Caco-2 (cell line): ENCODE measurements around the gene PIK3R2. TPM values are rescaled to one million over a fixed set of nuclear protein-coding genes. Genes with fewer than 3 reads are reported as not detected.

Experiments
- BruUV-seq: library from RNA; stranded (reverse); fragments of 400-500 nt; replicated peaks from 2 replicates; lab custom pipeline; 2021; lab: Mats Ljungman, UMichigan
- CTCF ChIA-PET: fragments of 300-600 bp; sonication (Branson Sonifier 250); formaldehyde crosslinking; loops from one replicate; lab custom pipeline; 2022; ENCODE audit warnings: antibody characterized with exemption; lab: Charles Lee
- POLR2A ChIA-PET: fragments of 300-600 bp; sonication (Branson Sonifier 250); formaldehyde crosslinking; loops from one replicate; lab custom pipeline; 2022; ENCODE audit warnings: antibody characterized with exemption; lab: Charles Lee
- DNase-seq, 2 experiments: peaks; one replicate each; pipeline versions ENCODE4 v3.0.0 to v3.0.0-alpha.2; 2020 to 2022
- H3K27me3 ChIP-seq: replicated peaks from 2 replicates; pipeline ENCODE4 v1.6.0; 2011; ENCODE audit warnings: low read length; ENCODE audit not compliant: control insufficient read depth, insufficient read depth
- H3K36me3 ChIP-seq: 2 replicates; pipeline ENCODE4 v1.5.1; 2011; ENCODE audit warnings: low read length; ENCODE audit not compliant: control insufficient read depth, insufficient read depth
- H3K4me1 ChIP-seq: fragments of 250-450 bp; sonication (Bioruptor Pico); 2 replicates; pipeline ENCODE4 v1.5.1; 2020; ENCODE audit warnings: mild to moderate bottlenecking
- H3K4me3 ChIP-seq: 2 replicates; pipeline ENCODE4 v1.5.1; 2011; ENCODE audit warnings: low read depth, mild to moderate bottlenecking, control low read depth, low read length
- H3K9me3 ChIP-seq: fragments of 250-450 bp; sonication (Bioruptor Pico); 2 replicates; pipeline ENCODE4 v1.5.1; 2020; ENCODE audit warnings: mild to moderate bottlenecking, moderate library complexity
- H3K27ac Mint-ChIP-seq: one replicate; pipeline ENCODE4 v1.8.0; 2022; ENCODE audit warnings: mixed read lengths; ENCODE audit not compliant: unreplicated experiment
- H3K27me3 Mint-ChIP-seq: one replicate; pipeline ENCODE4 v1.8.0; 2022; ENCODE audit warnings: mixed read lengths; ENCODE audit not compliant: insufficient read depth, unreplicated experiment
- H3K36me3 Mint-ChIP-seq: one replicate; pipeline ENCODE4 v1.8.0; 2022; ENCODE audit warnings: mild to moderate bottlenecking, mixed read lengths; ENCODE audit not compliant: insufficient read depth, unreplicated experiment
- H3K4me1 Mint-ChIP-seq: one replicate; pipeline ENCODE4 v1.8.0; 2022; ENCODE audit warnings: low read depth, mixed read lengths; ENCODE audit not compliant: unreplicated experiment
- H3K4me3 Mint-ChIP-seq: one replicate; pipeline ENCODE4 v1.8.0; 2022; ENCODE audit warnings: mild to moderate bottlenecking, moderate library complexity, mixed read lengths; ENCODE audit not compliant: unreplicated experiment
- H3K9me3 Mint-ChIP-seq: one replicate; pipeline ENCODE4 v1.8.0; 2022; ENCODE audit warnings: mixed read lengths; ENCODE audit not compliant: unreplicated experiment
- intact Hi-C: fragments of 100-400 bp; cut with micrococcal nuclease; formaldehyde crosslinking; loops from one replicate; pipeline ENCODE4 v1.10.0; 2022; ENCODE audit not compliant: unreplicated experiment
- total RNA-seq: library from RNA; stranded (reverse); gene quantifications from 2 replicates; pipeline ENCODE4 v1.2.3, GENCODE V29; 2022
- TF ChIP-seq, protein P1 (sequence below), 2 experiments: fragments of 200-600 bp in 1 of 2; IDR thresholded peaks; 1 replicate in 1 of 2; 2 replicates in 1 of 2; pipeline versions ENCODE4 v1.5.1 to v1.8.0; 2011 to 2022; ENCODE audit warnings: antibody characterized with exemption in 1 of 2, control low read depth in 1 of 2, inconsistent platforms in 1 of 2, low read depth in 1 of 2, low read length in 1 of 2, mild to moderate bottlenecking in 1 of 2, moderate library complexity in 1 of 2; ENCODE audit not compliant: insufficient read depth in 1 of 2, severe bottlenecking in 1 of 2, unreplicated experiment in 1 of 2

The PIK3R2 gene
- total RNA-seq, 1 experiment from 2014 or later = 34.3 TPM

GRCh38 chr19:18113827-18114226 lies 39.1 kb upstream of the PIK3R2 start:
- no peak overlapping the region for H3K4me3 ChIP-seq
- peaks cover 12% of the 10 kb centered on the region for H3K4me1 ChIP-seq
- no peak overlapping the region for H3K4me3 Mint-ChIP-seq
- CTCF ChIA-PET = interaction anchor here (1.1 to 2.1 kb wide), 6 partner anchors 38 to 215 kb away, joined by 6 to 25 read pairs (median 15); partner anchors contain the start of gene PIK3R2
- intact Hi-C loops = loop anchor here (1.0 kb wide), 2 partner anchors 38 to 54 kb away; no protein-coding TSS in a partner anchor
- no peak overlapping the region for H3K27ac Mint-ChIP-seq
- no TSS peak for BruUV-seq
- no peaks in the 10 kb centered on the region for H3K9me3 Mint-ChIP-seq
- no peaks in the 10 kb centered on the region for H3K36me3 ChIP-seq
- POLR2A ChIA-PET = no interaction called here
- TF ChIP-seq, protein P1, sequence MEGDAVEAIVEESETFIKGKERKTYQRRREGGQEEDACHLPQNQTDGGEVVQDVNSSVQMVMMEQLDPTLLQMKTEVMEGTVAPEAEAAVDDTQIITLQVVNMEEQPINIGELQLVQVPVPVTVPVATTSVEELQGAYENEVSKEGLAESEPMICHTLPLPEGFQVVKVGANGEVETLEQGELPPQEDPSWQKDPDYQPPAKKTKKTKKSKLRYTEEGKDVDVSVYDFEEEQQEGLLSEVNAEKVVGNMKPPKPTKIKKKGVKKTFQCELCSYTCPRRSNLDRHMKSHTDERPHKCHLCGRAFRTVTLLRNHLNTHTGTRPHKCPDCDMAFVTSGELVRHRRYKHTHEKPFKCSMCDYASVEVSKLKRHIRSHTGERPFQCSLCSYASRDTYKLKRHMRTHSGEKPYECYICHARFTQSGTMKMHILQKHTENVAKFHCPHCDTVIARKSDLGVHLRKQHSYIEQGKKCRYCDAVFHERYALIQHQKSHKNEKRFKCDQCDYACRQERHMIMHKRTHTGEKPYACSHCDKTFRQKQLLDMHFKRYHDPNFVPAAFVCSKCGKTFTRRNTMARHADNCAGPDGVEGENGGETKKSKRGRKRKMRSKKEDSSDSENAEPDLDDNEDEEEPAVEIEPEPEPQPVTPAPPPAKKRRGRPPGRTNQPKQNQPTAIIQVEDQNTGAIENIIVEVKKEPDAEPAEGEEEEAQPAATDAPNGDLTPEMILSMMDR (IDR thresholded peaks at IDR 0.05; ENCODE audit: insufficient read depth in 1 of 2, low read depth in 1 of 2, low read length in 1 of 2, severe bottlenecking in 1 of 2, unreplicated experiment in 1 of 2) = no peak
- H3K9me3 ChIP-seq = no peaks in the 10 kb centered on the region
- H3K36me3 Mint-ChIP-seq = peaks cover 5% of the 10 kb centered on the region
- no peak for DNase-seq
- no peaks in the 10 kb centered on the region for H3K27me3 ChIP-seq
- peaks cover 11% of the 10 kb centered on the region for H3K4me1 Mint-ChIP-seq
- H3K27me3 Mint-ChIP-seq = no peaks in the 10 kb centered on the region

GRCh38 chr19:18114483-18114882 lies 38.5 kb upstream of the PIK3R2 start:
- no peak overlapping the region for H3K4me3 Mint-ChIP-seq
- Histone ChIP-seq H3K9me3 (no peaks in the 10 kb centered on the region), H3K4me1 (peaks cover 5% of the 10 kb centered on the region), H3K4me3 (no peak overlapping the region), H3K36me3 (no peaks in the 10 kb centered on the region; the same call in 1 of the 2 replicates), H3K27me3 (no peaks in the 10 kb centered on the region)
- no peak for DNase-seq
- ChIA-PET CTCF (interaction anchor here (2.1 kb wide), 1 partner anchor 135 kb away, joined by 8 read pairs; no protein-coding TSS in a partner anchor), POLR2A (no interaction called here)
- H3K27ac Mint-ChIP-seq = no peak overlapping the region
- H3K4me1 Mint-ChIP-seq = peaks cover 5% of the 10 kb centered on the region
- no peaks in the 10 kb centered on the region for H3K27me3 Mint-ChIP-seq
- no peaks in the 10 kb centered on the region for H3K9me3 Mint-ChIP-seq
- intact Hi-C loops = no loop called here
- TF ChIP-seq, protein P1 (IDR thresholded peaks at IDR 0.05; ENCODE audit: insufficient read depth in 1 of 2, low read depth in 1 of 2, low read length in 1 of 2, severe bottlenecking in 1 of 2, unreplicated experiment in 1 of 2) = no peak
- H3K36me3 Mint-ChIP-seq = peaks cover 5% of the 10 kb centered on the region
- no TSS peak for BruUV-seq

- Mint-ChIP-seq H3K36me3 (peaks cover 5% of the 10 kb centered on the region), H3K4me1 (peaks cover 5% of the 10 kb centered on the region), H3K27ac (peak overlapping the region; percentile 90), H3K4me3 (peak overlapping the region; percentile 80), H3K9me3 (no peaks in the 10 kb centered on the region), H3K27me3 (no peaks in the 10 kb centered on the region)
- no peaks in the 10 kb centered on the region for H3K9me3 ChIP-seq
- no peaks in the 10 kb centered on the region for H3K27me3 ChIP-seq
- POLR2A ChIA-PET = interaction anchor here (0.6 to 1.0 kb wide), 2 partner anchors 30 to 164 kb away, joined by 4 to 5 read pairs; no protein-coding TSS in a partner anchor
- H3K4me3 ChIP-seq = peak overlapping the region; percentile 43
- BruUV-seq = no TSS peak
- no peaks in the 10 kb centered on the region for H3K4me1 ChIP-seq
- DNase-seq = no peak
- TF ChIP-seq, protein P1 (IDR thresholded peaks at IDR 0.05; ENCODE audit: insufficient read depth in 1 of 2, low read depth in 1 of 2, low read length in 1 of 2, severe bottlenecking in 1 of 2, unreplicated experiment in 1 of 2) = no peak
- intact Hi-C loops = no loop called here
- CTCF ChIA-PET = interaction anchor here (0.6 to 1.0 kb wide), 2 partner anchors 35 to 136 kb away, joined by 3 to 5 read pairs; partner anchors contain the start of gene PIK3R2
- H3K36me3 ChIP-seq = no peaks in the 10 kb centered on the region; the same call in 1 of the 2 replicates
These were observed 35.6 kb upstream of the PIK3R2 start for GRCh38 chr19:18117364-18117691.
